HG02763 (cell line): ENCODE data around the gene MYBPH.

Experiments
- ATAC-seq: cut with Tn5 transposase; IDR thresholded peaks from one replicate; pipeline ENCODE4 v1.9.1; 2021; ENCODE audit warnings: mild to moderate bottlenecking, moderate library complexity; ENCODE audit not compliant: unreplicated experiment

Gene MYBPH

GRCh38 chr1:203180611-203181330, 5.1 kb upstream of the MYBPH start:
- ATAC-seq = no peak

GRCh38 chr1:203179667-203180005, 4.0 kb upstream of the MYBPH start:
- ATAC-seq = no peak

- no peak for ATAC-seq
Measured at GRCh38 chr1:203178821-203179666, 3.4 kb upstream of the MYBPH start.

- ATAC-seq = no peak
Measured at GRCh38 chr1:203178083-203178482, 2.5 kb upstream of the MYBPH start.

- no peak for ATAC-seq
Measured at GRCh38 chr1:203177470-203178039, 1.9 kb upstream of the MYBPH start.

- no peak for ATAC-seq
Measured at GRCh38 chr1:203177036-203177405, 1.4 kb upstream of the MYBPH start.

GRCh38 chr1:203176273-203177035, 828 bp upstream of the MYBPH start:
- ATAC-seq = no peak

- no peak for ATAC-seq
Measured at GRCh38 chr1:203175827-203176241, 208 bp upstream of the MYBPH start.

GRCh38 chr1:203174324-203174985, 1.2 kb downstream of the MYBPH start:
- no peak for ATAC-seq

- ATAC-seq = peak; percentile 68
Measured at GRCh38 chr1:203173566-203173965, 2.1 kb downstream of the MYBPH start.

GRCh38 chr1:203173011-203173555, 2.5 kb downstream of the MYBPH start:
- ATAC-seq = no peak

- no peak for ATAC-seq
Measured at GRCh38 chr1:203172184-203173010, 3.2 kb downstream of the MYBPH start.

- no peak for ATAC-seq
Measured at GRCh38 chr1:203171341-203172183, 4.1 kb downstream of the MYBPH start.

- no peak for ATAC-seq
Measured at GRCh38 chr1:203170625-203171330, 4.8 kb downstream of the MYBPH start.

- ATAC-seq = no peak
Measured at GRCh38 chr1:203169770-203170520, 5.7 kb downstream of the MYBPH start.

- no peak for ATAC-seq
Measured at GRCh38 chr1:203168991-203169390, 6.6 kb downstream of the MYBPH start.

- ATAC-seq = no peak
Measured at GRCh38 chr1:203168256-203168786, 7.3 kb downstream of the MYBPH start.
